ENCODE data around the gene NTN1.

The NTN1 gene

GRCh38 chr17:9230861-9231260 is 209.6 kb downstream of the NTN1 start:
- no peak for TF ChIP-seq EZH2phosphoT487 (IDR thresholded peaks at IDR 0.05; ENCODE audit: borderline replicate concordance, low read length)
- no peak for TF ChIP-seq CTCF (IDR thresholded peaks at IDR 0.05; ENCODE audit: low read depth, low read length, poor library complexity, severe bottlenecking)
- Histone ChIP-seq H3K9me3 (ENCODE audit: control insufficient read depth, insufficient read depth, low read length) (no peaks in the 10 kb centered on the region), H3K9me2 (replicated peaks; ENCODE audit: control insufficient read depth, low read length) (no peaks in the 10 kb centered on the region), H3K4me2 (ENCODE audit: low read length) (no peak overlapping the region), H3K4me3 (ENCODE audit: low read length) (no peak overlapping the region), H3K27me3 (ENCODE audit: control insufficient read depth, low read length) (0 out of 2 replicates have a peak, but pooled peaks cover 2% of the 10 kb centered on the region), H3K79me2 (ENCODE audit: control insufficient read depth, low read length) (no peaks in the 10 kb centered on the region), H3K36me3 (ENCODE audit: control insufficient read depth, low read length) (no peaks in the 10 kb centered on the region), H3F3A (ENCODE audit: control insufficient read depth, insufficient read depth) (no peaks in the 10 kb centered on the region), H4K20me1 (ENCODE audit: control insufficient read depth, insufficient read depth, low read depth, low read length) (no peaks in the 10 kb centered on the region), H3K4me1 (ENCODE audit: control insufficient read depth, low read length) (peaks cover 6% of the 10 kb centered on the region; the same call in 1 of the 2 replicates), H3K27ac (ENCODE audit: low read depth, low read length) (no peak overlapping the region)

- H3K9me3 ChIP-seq (ENCODE audit: control insufficient read depth, insufficient read depth, low read length) = no peaks in the 10 kb centered on the region
- peaks cover 3% of the 10 kb centered on the region; the same call in 1 of the 2 replicates for H3K4me1 ChIP-seq (ENCODE audit: control insufficient read depth, low read length)
- H3K79me2 ChIP-seq (ENCODE audit: control insufficient read depth, low read length) = no peaks in the 10 kb centered on the region
- no peaks in the 10 kb centered on the region for H3K9me2 ChIP-seq (replicated peaks; ENCODE audit: control insufficient read depth, low read length)
- H3K4me3 ChIP-seq (ENCODE audit: low read length) = no peak overlapping the region
- H3K27ac ChIP-seq (ENCODE audit: low read depth, low read length) = no peak overlapping the region
- H3F3A ChIP-seq (ENCODE audit: control insufficient read depth, insufficient read depth) = no peaks in the 10 kb centered on the region
- TF ChIP-seq EZH2phosphoT487 (IDR thresholded peaks at IDR 0.05; ENCODE audit: borderline replicate concordance, low read length) (no peak), CTCF (IDR thresholded peaks at IDR 0.05; ENCODE audit: low read depth, low read length, poor library complexity, severe bottlenecking) (no peak)
- 0 out of 2 replicates have a peak, but pooled peaks cover 2% of the 10 kb centered on the region for H3K27me3 ChIP-seq (ENCODE audit: control insufficient read depth, low read length)
- H4K20me1 ChIP-seq (ENCODE audit: control insufficient read depth, insufficient read depth, low read depth, low read length) = no peaks in the 10 kb centered on the region
- no peak overlapping the region for H3K4me2 ChIP-seq (ENCODE audit: low read length)
- H3K36me3 ChIP-seq (ENCODE audit: control insufficient read depth, low read length) = no peaks in the 10 kb centered on the region
Observed at GRCh38 chr17:9231449-9232154, 210.3 kb downstream of the NTN1 start.

GRCh38 chr17:9232155-9232475 is 210.8 kb downstream of the NTN1 start:
- Histone ChIP-seq H3K4me1 (ENCODE audit: control insufficient read depth, low read length) (no peaks in the 10 kb centered on the region), H3K9me2 (replicated peaks; ENCODE audit: control insufficient read depth, low read length) (no peaks in the 10 kb centered on the region), H3K9me3 (ENCODE audit: control insufficient read depth, insufficient read depth, low read length) (no peaks in the 10 kb centered on the region), H3F3A (ENCODE audit: control insufficient read depth, insufficient read depth) (no peaks in the 10 kb centered on the region), H3K4me2 (ENCODE audit: low read length) (no peak overlapping the region), H3K4me3 (ENCODE audit: low read length) (no peak overlapping the region), H3K79me2 (ENCODE audit: control insufficient read depth, low read length) (no peaks in the 10 kb centered on the region), H3K36me3 (ENCODE audit: control insufficient read depth, low read length) (no peaks in the 10 kb centered on the region), H4K20me1 (ENCODE audit: control insufficient read depth, insufficient read depth, low read depth, low read length) (no peaks in the 10 kb centered on the region), H3K27ac (ENCODE audit: low read depth, low read length) (no peak overlapping the region), H3K27me3 (ENCODE audit: control insufficient read depth, low read length) (0 out of 2 replicates have a peak, but pooled peaks cover 2% of the 10 kb centered on the region)
- TF ChIP-seq CTCF (IDR thresholded peaks at IDR 0.05; ENCODE audit: low read depth, low read length, poor library complexity, severe bottlenecking) = no peak
- TF ChIP-seq EZH2phosphoT487 (IDR thresholded peaks at IDR 0.05; ENCODE audit: borderline replicate concordance, low read length) = no peak

All from DOHH2 (cell line).